ENCODE measurements around the gene C1QTNF1.

C1QTNF1 gene

GRCh38 chr17:79091226-79091670 is 67.3 kb downstream of the C1QTNF1 start:
- no peak for DNase-seq (ENCODE audit: low read depth, low spot score)

- no peak for DNase-seq (ENCODE audit: low read depth, low spot score)
Measured at GRCh38 chr17:79092567-79092966, 68.6 kb downstream of the C1QTNF1 start.

- DNase-seq (ENCODE audit: low read depth, low spot score), result no peak
Measured at GRCh38 chr17:79093270-79093669, 69.3 kb downstream of the C1QTNF1 start.

DNA sequence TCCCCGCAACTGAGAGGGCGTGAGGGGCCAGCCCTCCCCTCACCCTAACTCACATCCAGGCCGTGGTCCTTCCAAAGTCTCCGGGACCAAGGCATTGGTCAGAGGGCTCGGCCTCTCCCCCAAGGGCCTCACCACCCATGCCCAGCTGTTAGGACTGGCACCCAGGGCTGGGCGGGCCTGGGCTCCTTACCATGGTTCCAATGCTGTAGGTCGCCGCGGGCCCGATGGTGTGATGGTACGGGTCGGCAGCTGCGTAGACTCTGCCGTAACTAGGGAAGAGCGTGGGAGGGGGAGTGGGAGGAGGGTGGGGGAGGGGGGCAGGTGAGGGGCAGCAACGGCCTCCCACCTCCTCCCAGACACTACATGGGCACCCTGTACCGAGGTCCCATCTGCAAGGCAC is 70.3 kb downstream of the C1QTNF1 start:
- no peak for DNase-seq (ENCODE audit: low read depth, low spot score)

DNA sequence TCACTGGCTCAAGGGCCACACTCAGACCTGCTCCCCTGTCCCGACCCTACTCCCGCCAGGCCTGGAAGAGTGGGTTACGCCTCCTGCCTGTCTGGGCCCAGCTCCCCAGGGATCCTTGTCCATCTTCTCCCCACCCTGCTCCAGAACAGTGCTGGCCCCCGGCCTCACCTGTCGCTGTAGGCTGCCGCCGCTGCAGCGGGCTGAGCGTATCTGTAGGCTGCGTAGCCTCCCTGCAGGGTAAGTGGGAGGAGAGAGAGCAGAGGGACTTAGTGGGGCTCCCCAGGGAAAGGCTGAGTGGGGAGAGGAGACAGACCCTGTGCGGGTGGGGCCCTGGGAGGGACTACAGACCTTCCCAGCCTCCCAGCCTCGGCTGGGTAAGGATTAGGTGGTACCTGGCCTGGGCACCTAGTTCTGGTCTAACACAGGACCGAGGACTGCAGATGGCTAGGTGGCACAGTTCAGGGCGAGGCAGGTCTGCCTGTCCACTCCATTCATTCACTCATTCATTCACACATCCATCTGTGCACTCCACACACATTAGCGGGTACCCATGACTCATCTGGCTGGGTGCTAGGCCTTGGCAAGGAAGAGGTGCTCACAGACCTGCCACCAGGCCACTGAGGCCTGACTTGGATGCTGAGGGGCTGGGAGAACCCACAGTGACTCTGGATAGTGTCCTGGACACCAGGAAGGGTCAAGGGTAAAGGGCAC is 71.5 kb downstream of the C1QTNF1 start:
- DNase-seq (ENCODE audit: low read depth, low spot score), result no peak

- no peak for DNase-seq (ENCODE audit: low read depth, low spot score)
Measured at GRCh38 chr17:79096477-79096876, 72.5 kb downstream of the C1QTNF1 start.

DNA sequence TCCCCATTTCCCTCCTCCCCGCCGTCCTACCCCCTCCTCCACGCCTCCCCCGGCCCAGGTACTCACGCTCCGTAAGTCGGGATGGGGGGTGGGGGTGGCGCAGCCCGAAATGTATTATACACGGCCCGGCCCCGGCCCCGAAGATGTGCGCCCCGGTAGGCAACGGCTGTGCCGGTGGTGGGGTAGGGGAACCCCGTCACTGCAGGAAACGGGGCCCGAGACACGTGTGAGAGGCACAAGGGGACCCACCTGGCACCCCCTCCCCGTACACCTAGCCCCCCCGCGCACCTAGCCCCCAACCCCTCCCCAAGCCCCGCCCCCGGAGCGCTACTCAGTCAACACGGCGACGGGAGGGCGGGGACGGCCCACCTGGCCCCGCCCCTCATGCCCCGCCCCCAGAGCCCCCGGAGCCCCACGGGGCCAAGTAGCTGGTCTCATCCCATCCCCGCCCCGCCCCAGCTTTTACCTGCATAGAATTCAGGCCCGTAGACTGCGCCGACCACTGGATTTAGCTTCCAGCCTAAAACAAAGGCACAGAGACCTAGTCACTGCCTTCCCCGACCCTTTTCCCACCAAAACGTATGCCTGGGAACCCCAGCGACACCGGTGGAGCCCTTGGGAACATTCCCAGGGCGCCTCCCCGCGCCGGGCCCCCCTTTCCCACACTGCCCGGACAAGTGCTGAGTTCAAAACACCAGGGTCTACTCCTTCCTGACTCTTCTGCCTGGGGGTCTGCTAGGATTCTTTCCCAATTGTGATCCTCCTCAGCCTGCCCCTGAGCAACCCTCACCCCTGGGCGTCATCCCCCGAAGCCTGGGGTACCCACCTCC is 73.5 kb downstream of the C1QTNF1 start:
- DNase-seq (ENCODE audit: low read depth, low spot score), result no peak

DNA sequence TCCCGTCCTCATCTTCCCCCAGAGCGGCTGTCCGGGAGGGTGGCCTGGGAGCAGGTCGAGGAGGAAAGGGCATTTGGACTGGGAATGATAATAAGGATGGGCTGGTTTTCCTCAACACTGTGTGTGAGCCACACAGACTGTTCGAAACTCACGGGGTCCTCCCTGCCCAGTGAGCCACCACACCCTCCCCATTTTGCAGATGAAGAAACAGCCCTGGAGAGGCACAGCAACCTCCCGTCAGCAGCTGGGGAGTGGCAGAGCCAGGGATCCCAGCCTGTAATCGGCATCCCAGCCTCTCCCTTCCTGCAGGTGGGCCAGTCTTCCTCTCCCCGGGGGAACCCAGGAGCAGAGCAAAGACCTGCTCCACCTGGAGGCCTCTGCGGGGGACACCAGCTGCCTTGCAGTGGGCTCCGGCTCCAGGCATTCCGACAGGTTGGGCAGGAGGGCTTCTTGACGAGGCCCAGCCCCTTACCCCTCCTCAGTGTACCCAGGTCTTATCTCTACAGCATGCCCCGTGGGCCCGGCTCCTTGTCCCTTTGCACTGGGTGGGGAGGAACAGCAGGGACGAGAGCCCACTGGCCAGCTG is 74.4 kb downstream of the C1QTNF1 start:
- DNase-seq (ENCODE audit: low read depth, low spot score), result no peak

Data from activated CD4-positive, CD25-positive, alpha-beta regulatory T cell treated with anti-CD3 and anti-CD28 coated beads, Interleukin-2, amount 50 U/mL, for 16 hours (primary cell).